A549 (cell line): Measurements from ENCODE around the gene PYGO2.

Experiments used
- POLR2A ChIP-seq: IDR thresholded peaks from 2 replicates; pipeline ENCODE4 v1.6.1; 2012; ENCODE audit warnings: mild to moderate bottlenecking, low read length
- RFX5 ChIP-seq: fragments of 450-650 bp; IDR thresholded peaks from 2 replicates; pipeline ENCODE4 v1.7.1; 2014; ENCODE audit warnings: antibody characterized with exemption, mild to moderate bottlenecking, moderate library complexity
- USF2 ChIP-seq: fragments of 450-650 bp; IDR thresholded peaks from 2 replicates; pipeline ENCODE4 v1.6.1; 2014; ENCODE audit warnings: antibody characterized with exemption

GRCh38 chr1:154994269-154994587 is 32.6 kb upstream of the PYGO2 start:
- no peak for TF ChIP-seq POLR2A
- TF ChIP-seq USF2, result no peak
- no peak for TF ChIP-seq RFX5
